Thoracic aorta (tissue), 2 donors: ENCODE data around the gene RNF2. TPM values are rescaled to one million over a fixed set of nuclear protein-coding genes. Genes with fewer than 3 reads are reported as not detected.
A peak's percentile ranks its signal among the peaks of the same experiment; 100 is the strongest.

ENCODE experiments used
- ATAC-seq: fragments of 150-250 bp; one replicate; pipeline ENCODE4 v1.8.0; 2017; ENCODE audit warnings: low read depth; ENCODE audit not compliant: insufficient number of reproducible peaks, low FRiP score
- DNase-seq: peaks from one replicate; pipeline ENCODE4 v3.0.0-alpha.2; 2020; ENCODE audit warnings: low spot score
- H3K27ac ChIP-seq, 2 donors: fragments of 200-600 bp; sonication (generic); 1 replicate in 1 of 2; 2 replicates in 1 of 2; pipeline ENCODE4 v1.5.1; 2016; ENCODE audit warnings: mild to moderate bottlenecking in 2 of 2, moderate library complexity in 2 of 2
- H3K27me3 ChIP-seq: fragments of 200-600 bp; sonication (generic); replicated peaks from 2 replicates; pipeline ENCODE4 v1.6.0; 2016; ENCODE audit warnings: mild to moderate bottlenecking; ENCODE audit not compliant: insufficient read depth
- H3K36me3 ChIP-seq: fragments of 200-600 bp; sonication (generic); one replicate; pipeline ENCODE4 v1.5.1; 2016
- H3K4me1 ChIP-seq, 2 donors: fragments of 200-600 bp; sonication (generic); 1 replicate in 1 of 2; 2 replicates in 1 of 2; pipeline versions ENCODE4 v1.5.1 to v1.6.0; 2016; ENCODE audit warnings: low read depth in 2 of 2, mild to moderate bottlenecking in 1 of 2; ENCODE audit not compliant: control insufficient read depth in 1 of 2
- H3K4me3 ChIP-seq: fragments of 200-600 bp; sonication (generic); 2 replicates; pipeline ENCODE4 v1.5.1; 2016; ENCODE audit warnings: mild to moderate bottlenecking
- H3K9me3 ChIP-seq: fragments of 200-600 bp; sonication (generic); 2 replicates; pipeline ENCODE4 v1.5.1; 2016
- CTCF ChIP-seq: fragments of 200-600 bp; sonication (generic); IDR thresholded peaks from one replicate; pipeline ENCODE4 v1.5.1; 2019; ENCODE audit warnings: antibody characterized with exemption
- total RNA-seq, 2 donors: library from RNA; depleted of rRNA; stranded (reverse); fragments of >200 nt; gene quantifications; one replicate each; pipeline versions ENCODE4 v1.1.0 to v1.2.3, GENCODE V29; 2016

RNF2 gene
- total RNA-seq, 2 donors from 2014 or later, result 13.8 to 15.7 TPM

GRCh38 chr1:185015631-185016030 lies 29.7 kb upstream of the RNF2 start:
- TF ChIP-seq CTCF, result no peak
- no peaks in the 10 kb centered on the region for H3K36me3 ChIP-seq
- H3K9me3 ChIP-seq, result no peaks in the 10 kb centered on the region
- H3K27ac ChIP-seq, result no peak overlapping the region
- DNase-seq (no peak), ATAC-seq (no peak)
- no peaks in the 10 kb centered on the region for H3K27me3 ChIP-seq
- no peak overlapping the region for H3K4me3 ChIP-seq
- H3K4me1 ChIP-seq, result no peaks in the 10 kb centered on the region

GRCh38 chr1:185016880-185017279 lies 28.5 kb upstream of the RNF2 start:
- DNase-seq (no peak), ATAC-seq (no peak)
- H3K9me3 ChIP-seq, result no peaks in the 10 kb centered on the region
- H3K36me3 ChIP-seq, result no peaks in the 10 kb centered on the region
- no peak for TF ChIP-seq CTCF
- H3K4me3 ChIP-seq, result no peak overlapping the region
- H3K27ac ChIP-seq, result no peak overlapping the region
- H3K4me1 ChIP-seq, result no peaks in the 10 kb centered on the region
- no peaks in the 10 kb centered on the region for H3K27me3 ChIP-seq

- ATAC-seq, result peak; percentile 73
- no peak for DNase-seq
- Histone ChIP-seq H3K27me3 (no peaks in the 10 kb centered on the region), H3K36me3 (no peaks in the 10 kb centered on the region), H3K9me3 (no peaks in the 10 kb centered on the region), H3K27ac (no peak overlapping the region), H3K4me1 (no peaks in the 10 kb centered on the region), H3K4me3 (no peak overlapping the region)
- no peak for TF ChIP-seq CTCF
Measured at GRCh38 chr1:185017338-185017737, 28.0 kb upstream of the RNF2 start.

- no peaks in the 10 kb centered on the region for H3K27me3 ChIP-seq
- no peaks in the 10 kb centered on the region for H3K4me1 ChIP-seq
- H3K27ac ChIP-seq, result no peak overlapping the region
- no peak for DNase-seq
- no peak for TF ChIP-seq CTCF
- H3K4me3 ChIP-seq, result no peak overlapping the region
- H3K9me3 ChIP-seq, result no peaks in the 10 kb centered on the region
- no peaks in the 10 kb centered on the region for H3K36me3 ChIP-seq
- no peak for ATAC-seq
Measured at GRCh38 chr1:185017966-185018365, 27.4 kb upstream of the RNF2 start.

GRCh38 chr1:185027252-185027882 lies 18.0 kb upstream of the RNF2 start:
- no peaks in the 10 kb centered on the region for H3K27me3 ChIP-seq
- no peak for TF ChIP-seq CTCF
- H3K27ac ChIP-seq, result no peak overlapping the region
- H3K4me3 ChIP-seq, result no peak overlapping the region
- no peaks in the 10 kb centered on the region for H3K4me1 ChIP-seq
- no peak for DNase-seq
- no peaks in the 10 kb centered on the region for H3K36me3 ChIP-seq
- ATAC-seq, result no peak
- peaks cover 11% of the 10 kb centered on the region for H3K9me3 ChIP-seq
